ENCODE results near the gene MRPL11. TPM values are rescaled to one million over a fixed set of nuclear protein-coding genes. Genes with fewer than 3 reads are reported as not detected.
A peak's percentile ranks its signal among the peaks of the same experiment; 100 is the strongest.

Gene MRPL11
- total and polyA plus RNA-seq, 2 of the 13 experiments (the other 11 are each of a cell fraction or from before 2014, with no cell fraction given): 72.9 to 176 TPM

GRCh38 chr11:66421492-66422205 is 17.0 kb downstream of the MRPL11 start:
- peak; percentile 78 for DNase-seq (ENCODE audit: low spot score)
- TF ChIP-seq SAP130 (CRISPR knock-in tag; IDR thresholded peaks at IDR 0.05; ENCODE audit: low read depth) (peak; percentile 100), ZSCAN9 (CRISPR knock-in tag; IDR thresholded peaks at IDR 0.05; ENCODE audit: borderline replicate concordance) (peak; percentile 100), ZNF841 (CRISPR knock-in tag; IDR thresholded peaks at IDR 0.05; ENCODE audit: borderline replicate concordance) (peak; percentile 100), NFIC (IDR thresholded peaks at IDR 0.05; ENCODE audit: low read length) (peak; percentile 58; the same call in 1 of the 2 replicates), ZNF367 (CRISPR knock-in tag; IDR thresholded peaks at IDR 0.05; ENCODE audit: borderline replicate concordance) (peak; percentile 100), ZNF18 (CRISPR knock-in tag; IDR thresholded peaks at IDR 0.05; ENCODE audit: insufficient replicate concordance) (peak; percentile 100), ZNF350 (CRISPR knock-in tag; IDR thresholded peaks at IDR 0.05; ENCODE audit: borderline replicate concordance, low read depth) (peak; percentile 100), TRIM24 (CRISPR knock-in tag; IDR thresholded peaks at IDR 0.05) (peak; percentile 92), MBNL3 (CRISPR knock-in tag; conservative IDR thresholded peaks at IDR 0.05) (peak; percentile 100), ZNF335 (CRISPR knock-in tag; IDR thresholded peaks at IDR 0.05) (peak; percentile 99), RARA (CRISPR knock-in tag; IDR thresholded peaks at IDR 0.05) (peak; percentile 100), SP2 (CRISPR knock-in tag; IDR thresholded peaks at IDR 0.05) (peak; percentile 90), ZFP62 (CRISPR knock-in tag; IDR thresholded peaks at IDR 0.05) (no peak), PAF1 (CRISPR knock-in tag; IDR thresholded peaks at IDR 0.05) (peak; percentile 100), SP4 (CRISPR knock-in tag; IDR thresholded peaks at IDR 0.05) (peak; percentile 100), MLXIP (CRISPR knock-in tag; IDR thresholded peaks at IDR 0.05; ENCODE audit: borderline replicate concordance) (peak; percentile 100), SALL2 (CRISPR knock-in tag; IDR thresholded peaks at IDR 0.05) (peak; percentile 100), RBM39 (IDR thresholded peaks at IDR 0.05; ENCODE audit: low read depth, low read length, poor library complexity, severe bottlenecking) (peak; percentile 97), BHLHE40 (IDR thresholded peaks at IDR 0.05; ENCODE audit: low read length) (no peak)

More at GRCh38 chr11:66421492-66422205, 17.0 kb downstream of the MRPL11 start:
- no peaks in the 10 kb centered on the region for H3K9me3 ChIP-seq (ENCODE audit: low read length)
- no peak overlapping the region for H3K9ac ChIP-seq (ENCODE audit: insufficient read depth, low read depth, low read length)
- H4K20me1 ChIP-seq (ENCODE audit: insufficient read depth, low read length): peaks cover 17% of the 10 kb centered on the region; the same call in 1 of the 2 replicates
- FAIRE-seq (peak; percentile 32), ATAC-seq (peak; percentile 73)
- intact Hi-C loops (cut with micrococcal nuclease; ENCODE audit: unreplicated experiment) (no loop called here), in situ Hi-C loops (cut with HindIII; ENCODE audit: extremely low pct_ligation_motif_present, low pct_unique_long_range_greater_than_20kb) (loop anchor here (25.0 kb wide), 1 partner anchor 416 kb away; the partner anchor contains the start of gene RCE1)
- BruUV-seq (replicated peaks): no TSS peak
- H3K27ac ChIP-seq (ENCODE audit: extremely low read length, insufficient read depth, low read length): no peak overlapping the region
- H3K36me3 ChIP-seq (replicated peaks in 1 of 2; ENCODE audit: control insufficient read depth in 1 of 2, insufficient read depth in 2 of 2, low read length in 2 of 2): no peaks in the 10 kb centered on the region
- 9% methylated on average over 30 of the region's 38 CpGs for WGBS (ENCODE audit: low lambda C conversion rate)
- H3K27me3 ChIP-seq (ENCODE audit: control insufficient read depth in 1 of 2, insufficient read depth in 2 of 2, low read length in 2 of 2): peaks cover 0 to 5% of the 10 kb centered on the region in 2 experiments; a peak in 1 of 5 replicates
- POLR2A ChIA-PET: interaction anchor here (0.9 to 1.4 kb wide), 7 partner anchors 17 to 132 kb away, joined by 3 to 11 read pairs (median 5); partner anchors contain the start of genes DPP3, MRPL11, PELI3 and YIF1A
- H3K4me3 ChIP-seq (replicated peaks in 1 of 3; ENCODE audit: insufficient read depth in 1 of 3, low read depth in 2 of 3, low read length in 3 of 3): no peak overlapping the region
- no peak overlapping the region for H3K4me2 ChIP-seq (ENCODE audit: low read depth, low read length)
- CTCF ChIA-PET (ENCODE audit: low intra/inter-chr PET ratio, low total read pairs): interaction anchor here (0.7 to 1.5 kb wide), 2 partner anchors 9 to 13 kb away, joined by 3 to 6 read pairs; no protein-coding TSS in a partner anchor
- H3K4me1 ChIP-seq (ENCODE audit: insufficient read depth, low read length): no peaks in the 10 kb centered on the region
- H3K79me2 ChIP-seq (ENCODE audit: insufficient read depth, low read length): no peaks in the 10 kb centered on the region
- no peak overlapping the region for H2AFZ ChIP-seq (ENCODE audit: low read length)

Measured in HepG2 (cell line).